Neural cell (in vitro differentiated cells): ENCODE measurements around the gene DNAH1. TPM values are rescaled to one million over a fixed set of nuclear protein-coding genes. Genes with fewer than 3 reads are reported as not detected.

Experiments
- H2AFZ ChIP-seq: fragments of 200-600, 300-800 bp; sonication (generic), shearing (Covaris generic); 2 replicates; pipeline ENCODE4 v1.6.0; 2014; ENCODE audit warnings: low read depth, mild to moderate bottlenecking, antibody characterized with exemption, low read length, moderate library complexity
- H3F3A ChIP-seq: fragments of 200-600 bp; shearing (Covaris generic); 2 replicates; pipeline ENCODE4 v1.6.1; 2016; ENCODE audit warnings: mild to moderate bottlenecking, moderate library complexity, mixed read lengths, antibody characterized with exemption, low read length; ENCODE audit not compliant: insufficient read depth, poor library complexity, severe bottlenecking
- H3K27ac ChIP-seq: fragments of 200-600, 300-800 bp; sonication (generic), shearing (Covaris generic); 2 replicates; pipeline ENCODE4 v1.5.1; 2014; ENCODE audit warnings: mild to moderate bottlenecking, low read length, moderate library complexity
- H3K27me3 ChIP-seq: fragments of 300-800, 200-600 bp; sonication (generic), shearing (Covaris generic); 2 replicates; pipeline ENCODE4 v1.6.0; 2014; ENCODE audit warnings: mild to moderate bottlenecking, low read depth, low read length, moderate library complexity; ENCODE audit not compliant: insufficient read depth
- H3K36me3 ChIP-seq: fragments of 300-800, 200-600 bp; sonication (generic), shearing (Covaris generic); 2 replicates; pipeline ENCODE4 v1.5.1; 2014; ENCODE audit warnings: mild to moderate bottlenecking, antibody characterized with exemption, low read length, moderate library complexity; ENCODE audit not compliant: insufficient read depth
- H3K4me2 ChIP-seq: fragments of 300-800, 200-600 bp; sonication (generic), shearing (Covaris generic); 2 replicates; pipeline ENCODE4 v1.6.0; 2014; ENCODE audit warnings: mild to moderate bottlenecking, low read length
- H3K4me3 ChIP-seq: fragments of 300-800, 200-600 bp; sonication (generic), shearing (Covaris generic); 2 replicates; pipeline ENCODE4 v1.5.1; 2014; ENCODE audit warnings: mild to moderate bottlenecking, low read length, moderate library complexity
- H3K79me2 ChIP-seq: fragments of 200-600 bp; shearing (Covaris generic); replicated peaks from 2 replicates; pipeline ENCODE4 v1.6.0; 2014; ENCODE audit warnings: mild to moderate bottlenecking, low read length, moderate library complexity; ENCODE audit not compliant: insufficient read depth
- H3K9ac ChIP-seq: fragments of 300-800, 200-600 bp; sonication (generic), shearing (Covaris generic); 2 replicates; pipeline ENCODE4 v1.6.1; 2016; ENCODE audit warnings: mild to moderate bottlenecking, low read length, mixed read lengths
- H3K9me2 ChIP-seq: fragments of 200-600 bp; shearing (Covaris generic); 2 replicates; pipeline ENCODE4 v1.6.1; 2016; ENCODE audit warnings: mild to moderate bottlenecking, low read length, mixed read lengths; ENCODE audit not compliant: insufficient read depth
- H3K9me3 ChIP-seq: fragments of 200-600, 300-800 bp; sonication (generic), shearing (Covaris generic); 2 replicates; pipeline ENCODE4 v1.6.1; 2016; ENCODE audit warnings: mild to moderate bottlenecking, mixed run types, low read length, moderate library complexity, mixed read lengths
- H4K20me1 ChIP-seq: fragments of 200-600 bp; shearing (Covaris generic); 2 replicates; pipeline ENCODE4 v1.6.1; 2016; ENCODE audit warnings: mild to moderate bottlenecking, mixed run types; ENCODE audit not compliant: insufficient read depth
- EP300 ChIP-seq: fragments of 450-650 bp; conservative IDR thresholded peaks from 2 replicates; pipeline ENCODE4 v1.6.1; 2014; ENCODE audit warnings: antibody characterized with exemption, mild to moderate bottlenecking, moderate library complexity; ENCODE audit not compliant: poor library complexity, severe bottlenecking
- EZH2 ChIP-seq: fragments of 200-600, 300-800 bp; shearing (Covaris generic), sonication (generic); IDR thresholded peaks from 2 replicates; pipeline ENCODE4 v1.6.1; 2014; ENCODE audit warnings: antibody characterized with exemption, low read length, borderline replicate concordance, mild to moderate bottlenecking; ENCODE audit not compliant: insufficient read depth, poor library complexity, severe bottlenecking
- MXI1 ChIP-seq: fragments of 450-650 bp; conservative IDR thresholded peaks from 2 replicates; pipeline ENCODE4 v1.6.1; 2014; ENCODE audit warnings: antibody characterized with exemption, mild to moderate bottlenecking; ENCODE audit not compliant: poor library complexity, severe bottlenecking
- POLR2AphosphoS5 ChIP-seq: IDR thresholded peaks from 2 replicates; pipeline ENCODE4 v1.6.1; 2012
- RAD21 ChIP-seq: fragments of 450-650 bp; conservative IDR thresholded peaks from 2 replicates; pipeline ENCODE4 v1.6.1; 2014; ENCODE audit warnings: antibody characterized with exemption, mild to moderate bottlenecking, moderate library complexity
- SMC3 ChIP-seq: fragments of 450-650 bp; conservative IDR thresholded peaks from 2 replicates; pipeline ENCODE4 v1.6.1; 2014; ENCODE audit warnings: antibody characterized with exemption, mild to moderate bottlenecking, moderate library complexity; ENCODE audit not compliant: poor library complexity
- TAF1 ChIP-seq: IDR thresholded peaks from 2 replicates; pipeline ENCODE4 v1.6.1; 2012; ENCODE audit warnings: low read depth
- polyA plus RNA-seq: library from polyadenylated mRNA; depleted of rRNA; stranded (reverse); fragments of >200 nt; gene quantifications from 2 replicates; pipeline ENCODE4 v1.2.3, GENCODE V29; 2014
- TF ChIP-seq, protein P1 (sequence below): fragments of 450-650 bp; IDR thresholded peaks from 2 replicates; pipeline ENCODE4 v1.5.1; 2014; ENCODE audit warnings: antibody characterized with exemption, mild to moderate bottlenecking, moderate library complexity; ENCODE audit not compliant: poor library complexity, severe bottlenecking
- TF ChIP-seq, protein P2 (sequence below): IDR thresholded peaks from 2 replicates; pipeline ENCODE4 v1.6.1; 2012; ENCODE audit warnings: borderline replicate concordance

Gene DNAH1
- polyA plus RNA-seq, 1 donor from 2014 or later: 5.4 TPM

DNA sequence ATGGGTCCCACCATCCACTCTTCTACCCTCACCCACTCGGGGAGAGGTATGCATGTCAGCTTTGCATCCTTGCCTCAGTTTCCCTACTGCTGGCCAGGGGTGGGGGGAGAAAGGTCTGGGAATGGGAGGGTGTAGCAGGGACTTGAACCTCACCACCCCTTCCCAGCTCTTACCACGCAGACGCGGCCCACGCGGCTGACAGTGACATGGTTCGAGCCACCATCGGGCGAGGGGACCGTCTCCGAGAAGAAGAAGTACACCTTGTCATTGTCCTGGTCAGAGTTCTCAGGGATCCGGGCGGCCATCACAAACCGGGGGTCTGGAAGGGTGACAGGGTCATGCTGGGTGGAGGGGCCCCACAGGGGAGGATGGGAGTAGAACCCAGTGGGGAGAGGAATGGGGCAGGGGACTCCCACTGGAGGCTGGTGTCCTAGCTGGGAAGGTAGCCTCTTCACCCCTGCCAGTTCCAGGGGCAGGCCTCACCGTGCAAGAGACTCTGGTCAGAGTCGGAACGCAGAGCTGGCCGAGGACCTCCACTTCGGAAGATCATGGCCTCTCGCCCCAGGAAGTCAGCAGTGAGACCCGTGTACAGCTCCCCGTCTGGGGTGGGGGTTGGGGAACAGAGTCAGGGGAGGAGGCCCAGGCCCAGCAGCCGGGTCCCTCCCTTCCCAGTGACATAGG is 125.1 kb downstream of the DNAH1 start:
- no peaks in the 10 kb centered on the region for H3K9me2 ChIP-seq
- no peaks in the 10 kb centered on the region for H3F3A ChIP-seq
- no peak overlapping the region for H3K4me2 ChIP-seq
- H2AFZ ChIP-seq: no peak overlapping the region
- H3K27me3 ChIP-seq: no peaks in the 10 kb centered on the region
- no peaks in the 10 kb centered on the region for H4K20me1 ChIP-seq
- H3K9ac ChIP-seq: no peak overlapping the region
- TF ChIP-seq MXI1: no peak
- TF ChIP-seq RAD21: no peak
- TF ChIP-seq EZH2: no peak
- TF ChIP-seq TAF1: no peak
- TF ChIP-seq POLR2AphosphoS5: no peak
- TF ChIP-seq, protein P1, sequence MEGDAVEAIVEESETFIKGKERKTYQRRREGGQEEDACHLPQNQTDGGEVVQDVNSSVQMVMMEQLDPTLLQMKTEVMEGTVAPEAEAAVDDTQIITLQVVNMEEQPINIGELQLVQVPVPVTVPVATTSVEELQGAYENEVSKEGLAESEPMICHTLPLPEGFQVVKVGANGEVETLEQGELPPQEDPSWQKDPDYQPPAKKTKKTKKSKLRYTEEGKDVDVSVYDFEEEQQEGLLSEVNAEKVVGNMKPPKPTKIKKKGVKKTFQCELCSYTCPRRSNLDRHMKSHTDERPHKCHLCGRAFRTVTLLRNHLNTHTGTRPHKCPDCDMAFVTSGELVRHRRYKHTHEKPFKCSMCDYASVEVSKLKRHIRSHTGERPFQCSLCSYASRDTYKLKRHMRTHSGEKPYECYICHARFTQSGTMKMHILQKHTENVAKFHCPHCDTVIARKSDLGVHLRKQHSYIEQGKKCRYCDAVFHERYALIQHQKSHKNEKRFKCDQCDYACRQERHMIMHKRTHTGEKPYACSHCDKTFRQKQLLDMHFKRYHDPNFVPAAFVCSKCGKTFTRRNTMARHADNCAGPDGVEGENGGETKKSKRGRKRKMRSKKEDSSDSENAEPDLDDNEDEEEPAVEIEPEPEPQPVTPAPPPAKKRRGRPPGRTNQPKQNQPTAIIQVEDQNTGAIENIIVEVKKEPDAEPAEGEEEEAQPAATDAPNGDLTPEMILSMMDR: no peak
- TF ChIP-seq, protein P2, sequence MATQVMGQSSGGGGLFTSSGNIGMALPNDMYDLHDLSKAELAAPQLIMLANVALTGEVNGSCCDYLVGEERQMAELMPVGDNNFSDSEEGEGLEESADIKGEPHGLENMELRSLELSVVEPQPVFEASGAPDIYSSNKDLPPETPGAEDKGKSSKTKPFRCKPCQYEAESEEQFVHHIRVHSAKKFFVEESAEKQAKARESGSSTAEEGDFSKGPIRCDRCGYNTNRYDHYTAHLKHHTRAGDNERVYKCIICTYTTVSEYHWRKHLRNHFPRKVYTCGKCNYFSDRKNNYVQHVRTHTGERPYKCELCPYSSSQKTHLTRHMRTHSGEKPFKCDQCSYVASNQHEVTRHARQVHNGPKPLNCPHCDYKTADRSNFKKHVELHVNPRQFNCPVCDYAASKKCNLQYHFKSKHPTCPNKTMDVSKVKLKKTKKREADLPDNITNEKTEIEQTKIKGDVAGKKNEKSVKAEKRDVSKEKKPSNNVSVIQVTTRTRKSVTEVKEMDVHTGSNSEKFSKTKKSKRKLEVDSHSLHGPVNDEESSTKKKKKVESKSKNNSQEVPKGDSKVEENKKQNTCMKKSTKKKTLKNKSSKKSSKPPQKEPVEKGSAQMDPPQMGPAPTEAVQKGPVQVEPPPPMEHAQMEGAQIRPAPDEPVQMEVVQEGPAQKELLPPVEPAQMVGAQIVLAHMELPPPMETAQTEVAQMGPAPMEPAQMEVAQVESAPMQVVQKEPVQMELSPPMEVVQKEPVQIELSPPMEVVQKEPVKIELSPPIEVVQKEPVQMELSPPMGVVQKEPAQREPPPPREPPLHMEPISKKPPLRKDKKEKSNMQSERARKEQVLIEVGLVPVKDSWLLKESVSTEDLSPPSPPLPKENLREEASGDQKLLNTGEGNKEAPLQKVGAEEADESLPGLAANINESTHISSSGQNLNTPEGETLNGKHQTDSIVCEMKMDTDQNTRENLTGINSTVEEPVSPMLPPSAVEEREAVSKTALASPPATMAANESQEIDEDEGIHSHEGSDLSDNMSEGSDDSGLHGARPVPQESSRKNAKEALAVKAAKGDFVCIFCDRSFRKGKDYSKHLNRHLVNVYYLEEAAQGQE: no peak
- TF ChIP-seq SMC3: no peak
- TF ChIP-seq EP300: no peak
- no peak overlapping the region for H3K4me3 ChIP-seq
- no peak overlapping the region for H3K27ac ChIP-seq
- no peaks in the 10 kb centered on the region for H3K9me3 ChIP-seq
- H3K79me2 ChIP-seq: no peaks in the 10 kb centered on the region
- H3K36me3 ChIP-seq: no peaks in the 10 kb centered on the region

DNA sequence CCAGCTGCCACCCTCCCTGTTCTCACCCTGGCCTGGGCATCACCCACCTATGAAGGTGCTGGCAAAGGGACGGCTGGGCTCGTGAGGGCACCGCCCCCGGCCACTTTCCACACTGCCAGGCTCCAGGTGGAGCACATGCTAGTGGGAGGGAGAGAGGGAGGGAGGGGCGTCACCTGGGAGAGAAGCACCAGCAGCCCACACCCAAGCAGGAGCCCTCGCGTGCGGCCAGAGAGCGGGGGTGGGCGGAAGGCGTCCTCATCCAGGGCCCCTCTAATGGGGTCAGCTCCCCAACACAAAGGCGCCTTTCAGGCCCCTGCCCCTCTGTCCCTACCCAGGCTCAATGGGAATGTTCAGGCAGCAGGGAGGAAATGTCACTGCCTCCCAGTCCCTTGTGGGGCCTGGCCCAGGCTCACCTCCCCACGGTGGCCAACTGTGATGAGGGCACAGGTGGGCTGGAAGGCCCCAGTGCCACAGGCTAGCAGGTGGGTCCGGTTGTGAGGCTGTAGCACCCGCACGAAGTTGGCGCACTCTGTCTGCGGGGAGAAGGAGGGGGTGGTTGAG is 125.7 kb downstream of the DNAH1 start:
- TF ChIP-seq, protein P2: no peak
- TF ChIP-seq EP300 (no peak), TAF1 (no peak), RAD21 (no peak), POLR2AphosphoS5 (no peak), MXI1 (no peak), SMC3 (no peak), EZH2 (no peak)
- TF ChIP-seq, protein P1: no peak
- H3K27ac ChIP-seq: no peak overlapping the region
- H3K9ac ChIP-seq: no peak overlapping the region
- H4K20me1 ChIP-seq: no peaks in the 10 kb centered on the region
- no peak overlapping the region for H3K4me2 ChIP-seq
- no peaks in the 10 kb centered on the region for H3K79me2 ChIP-seq
- H2AFZ ChIP-seq: no peak overlapping the region
- H3K36me3 ChIP-seq: no peaks in the 10 kb centered on the region
- no peak overlapping the region for H3K4me3 ChIP-seq
- no peaks in the 10 kb centered on the region for H3K9me3 ChIP-seq
- H3K27me3 ChIP-seq: no peaks in the 10 kb centered on the region
- no peaks in the 10 kb centered on the region for H3K9me2 ChIP-seq
- no peaks in the 10 kb centered on the region for H3F3A ChIP-seq
